OCI-LY3 (cell line): ENCODE measurements around the gene TRIM60.

Experiments used
- EZH2phosphoT487 ChIP-seq: fragments of 200-600 bp; shearing (Covaris generic); IDR thresholded peaks from 2 replicates; pipeline ENCODE4 v1.6.1; 2018; ENCODE audit warnings: antibody characterized with exemption, mixed run types, low read depth
- TF ChIP-seq, protein P1 (sequence below): fragments of 200-600, 300-600 bp; sonication (generic); IDR thresholded peaks from 2 replicates; pipeline ENCODE4 v1.5.1; 2014; ENCODE audit warnings: antibody characterized with exemption, low read length, low read depth

DNA sequence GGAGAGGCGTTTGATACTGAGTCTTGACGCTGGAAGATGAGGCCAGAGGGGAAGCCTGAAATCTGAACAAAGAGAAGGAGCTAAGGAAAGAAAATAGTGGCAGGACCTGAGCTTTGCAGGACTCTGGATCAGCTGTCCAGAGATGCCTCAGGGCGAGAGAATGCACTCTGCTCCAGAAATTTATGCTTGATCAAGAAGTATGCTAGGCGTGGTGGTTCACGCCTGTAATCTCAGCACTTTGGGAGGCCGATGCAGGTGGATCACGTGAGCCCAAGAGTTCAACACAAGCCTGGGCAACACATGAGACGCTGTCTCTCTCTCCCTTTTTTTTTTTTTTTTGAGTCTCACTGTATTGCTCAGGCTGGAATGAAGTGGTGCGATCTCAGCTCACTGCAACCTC is 23.8 kb downstream of the TRIM60 start:
- TF ChIP-seq, protein P1, sequence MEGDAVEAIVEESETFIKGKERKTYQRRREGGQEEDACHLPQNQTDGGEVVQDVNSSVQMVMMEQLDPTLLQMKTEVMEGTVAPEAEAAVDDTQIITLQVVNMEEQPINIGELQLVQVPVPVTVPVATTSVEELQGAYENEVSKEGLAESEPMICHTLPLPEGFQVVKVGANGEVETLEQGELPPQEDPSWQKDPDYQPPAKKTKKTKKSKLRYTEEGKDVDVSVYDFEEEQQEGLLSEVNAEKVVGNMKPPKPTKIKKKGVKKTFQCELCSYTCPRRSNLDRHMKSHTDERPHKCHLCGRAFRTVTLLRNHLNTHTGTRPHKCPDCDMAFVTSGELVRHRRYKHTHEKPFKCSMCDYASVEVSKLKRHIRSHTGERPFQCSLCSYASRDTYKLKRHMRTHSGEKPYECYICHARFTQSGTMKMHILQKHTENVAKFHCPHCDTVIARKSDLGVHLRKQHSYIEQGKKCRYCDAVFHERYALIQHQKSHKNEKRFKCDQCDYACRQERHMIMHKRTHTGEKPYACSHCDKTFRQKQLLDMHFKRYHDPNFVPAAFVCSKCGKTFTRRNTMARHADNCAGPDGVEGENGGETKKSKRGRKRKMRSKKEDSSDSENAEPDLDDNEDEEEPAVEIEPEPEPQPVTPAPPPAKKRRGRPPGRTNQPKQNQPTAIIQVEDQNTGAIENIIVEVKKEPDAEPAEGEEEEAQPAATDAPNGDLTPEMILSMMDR = no peak
- no peak for TF ChIP-seq EZH2phosphoT487
